Lung (tissue), 12 donors: ENCODE data around the gene CTTNBP2. TPM values are rescaled to one million over a fixed set of nuclear protein-coding genes. Genes with fewer than 3 reads are reported as not detected.

Experiments used
- ATAC-seq: fragments of 200-7000 bp; cut with Tn5 transposase; one replicate; pipeline ENCODE4 v1.9.1; 2020; ENCODE audit warnings: moderate number of reproducible peaks; ENCODE audit not compliant: insufficient read depth, low FRiP score
- DNase-seq, 3 donors: peaks; one replicate each; pipeline ENCODE4 v3.0.0-alpha.2; 2013 to 2017
- H3K27ac ChIP-seq, 2 donors: one replicate each; pipeline ENCODE4 v1.5.1; 2013; ENCODE audit warnings: mild to moderate bottlenecking in 2 of 2, moderate library complexity in 2 of 2, control low read depth in 1 of 2, inconsistent platforms in 1 of 2, low read depth in 1 of 2, low read length in 1 of 2
- H3K27me3 ChIP-seq, 3 donors: one replicate each; pipeline ENCODE4 v1.5.1; 2013; ENCODE audit warnings: low read length in 2 of 3; ENCODE audit not compliant: control insufficient read depth in 3 of 3, insufficient read depth in 3 of 3
- H3K36me3 ChIP-seq, 4 donors: one replicate each; pipeline ENCODE4 v1.5.1; 2013; ENCODE audit warnings: low read length in 4 of 4, mild to moderate bottlenecking in 1 of 4, moderate library complexity in 1 of 4; ENCODE audit not compliant: control insufficient read depth in 4 of 4, insufficient read depth in 4 of 4
- H3K4me1 ChIP-seq, 5 donors: one replicate each; pipeline ENCODE4 v1.5.1; 2013; ENCODE audit warnings: low read length in 5 of 5, mild to moderate bottlenecking in 2 of 5, moderate library complexity in 1 of 5; ENCODE audit not compliant: control insufficient read depth in 5 of 5, insufficient read depth in 5 of 5
- H3K4me3 ChIP-seq: one replicate; pipeline ENCODE4 v1.5.1; 2013; ENCODE audit warnings: mild to moderate bottlenecking, control low read depth, moderate library complexity
- H3K9ac ChIP-seq, 2 donors: one replicate each; pipeline ENCODE4 v1.5.1; 2013; ENCODE audit warnings: low read length in 2 of 2, control low read depth in 1 of 2; ENCODE audit not compliant: insufficient read depth in 1 of 2
- H3K9me3 ChIP-seq, 4 donors: one replicate each; pipeline ENCODE4 v1.5.1; 2013; ENCODE audit warnings: low read length in 3 of 4, mild to moderate bottlenecking in 1 of 4, moderate library complexity in 1 of 4; ENCODE audit not compliant: control insufficient read depth in 4 of 4, insufficient read depth in 3 of 4
- CTCF ChIP-seq: IDR thresholded peaks from 2 replicates; pipeline ENCODE4 v1.5.1; 2012; ENCODE audit warnings: mild to moderate bottlenecking; ENCODE audit errors: control extremely low read depth, extremely low read depth
- WGBS, 2 donors: extraction: QIAGEN DNeasy Blood & Tissue Kit; methylation state at CpG; one replicate each; pipeline ENCODE4 v1.1.7; 2013; 5-methylcytosine and 5-hydroxymethylcytosine counted together
- polyA plus RNA-seq, 2 donors: library from polyadenylated mRNA; stranded (reverse); fragments of 200-250 nt; gene quantifications; one replicate each; pipeline ENCODE4 v1.2.1, GENCODE V29; 2013
- total RNA-seq, 2 donors: library from RNA; depleted of rRNA in 1 of 2; stranded (reverse); fragments of >200 nt in 1 of 2; gene quantifications; one replicate each; pipeline ENCODE4 v1.2.1, GENCODE V29; 2014 to 2021
- donor health status: control.
- donor health status: control.
- donor health status: Bipolar disorder and iron deficiency.
- donor health status: healthy.
- donor health status: DM: yes; HTN: yes; CAD: no.

CTTNBP2 gene
- total and polyA plus RNA-seq, 4 donors, result 0.63 to 15.4 (median 2.4) TPM

GRCh38 chr7:117803476-117803875 lies 69.8 kb downstream of the CTTNBP2 start:
- H3K36me3 ChIP-seq, result no peaks in the 10 kb centered on the region
- no peak overlapping the region for H3K9ac ChIP-seq
- H3K9me3 ChIP-seq, result no peaks in the 10 kb centered on the region
- DNase-seq, result no peak
- no peaks in the 10 kb centered on the region for H3K27me3 ChIP-seq
- H3K4me1 ChIP-seq, result peaks cover 0 to 6% (median 4%) of the 10 kb centered on the region in 5 donors
- no peak overlapping the region for H3K4me3 ChIP-seq
- H3K27ac ChIP-seq, result no peak overlapping the region
- no peak for TF ChIP-seq CTCF
- no peak for ATAC-seq
- 84 to 92% methylated on average over 2 of the region's 2 CpGs for WGBS, 2 donors

GRCh38 chr7:117802660-117803059 lies 70.6 kb downstream of the CTTNBP2 start:
- Histone ChIP-seq H3K27me3 (no peaks in the 10 kb centered on the region), H3K4me1 (peaks cover 0 to 2% (median 0%) of the 10 kb centered on the region in 5 donors), H3K9me3 (no peaks in the 10 kb centered on the region), H3K4me3 (no peak overlapping the region), H3K27ac (no peak overlapping the region), H3K36me3 (no peaks in the 10 kb centered on the region), H3K9ac (no peak overlapping the region)
- TF ChIP-seq CTCF, result no peak
- WGBS, 2 donors, result 88 to 93% methylated on average over 2 of the region's 2 CpGs
- ATAC-seq (no peak), DNase-seq (no peak)

GRCh38 chr7:117800841-117801240 lies 72.4 kb downstream of the CTTNBP2 start:
- H3K4me1 ChIP-seq, result no peaks in the 10 kb centered on the region
- H3K36me3 ChIP-seq, result no peaks in the 10 kb centered on the region
- WGBS, 2 donors, result 73 to 79% methylated on average over 1 of the region's 1 CpG
- DNase-seq, result no peak
- no peaks in the 10 kb centered on the region for H3K27me3 ChIP-seq
- no peak for ATAC-seq
- H3K9me3 ChIP-seq, result no peaks in the 10 kb centered on the region
- H3K4me3 ChIP-seq, result no peak overlapping the region
- no peak for TF ChIP-seq CTCF
- no peak overlapping the region for H3K9ac ChIP-seq
- H3K27ac ChIP-seq, result no peak overlapping the region

- ATAC-seq (no peak), DNase-seq (no peak)
- Histone ChIP-seq H3K27me3 (no peaks in the 10 kb centered on the region), H3K4me3 (no peak overlapping the region), H3K27ac (no peak overlapping the region), H3K36me3 (no peaks in the 10 kb centered on the region), H3K9ac (no peak overlapping the region), H3K9me3 (no peaks in the 10 kb centered on the region), H3K4me1 (no peaks in the 10 kb centered on the region)
- WGBS, 2 donors, result 67 to 89% methylated on average over 3 of the region's 3 CpGs
- TF ChIP-seq CTCF, result no peak
These were observed 72.8 kb downstream of the CTTNBP2 start for GRCh38 chr7:117800406-117800805.
